COR-L47 (cell line): ENCODE results near the gene CRY1.

Experiments
- DNase-seq: peaks from one replicate; lab custom pipeline; 2025; lab: John Stamatoyannopoulos, UW

The CRY1 gene

GRCh38 chr12:107093417-107094182 is at the start of gene CRY1:
Gene CRY1, minus strand, starts transcription at chr12:107093549. Its CDS starts 588 bp downstream, at chr12:107092961.
- peak; percentile 95 for DNase-seq

GRCh38 chr12:107139787-107140186 is 46.4 kb upstream of the CRY1 start:
- no peak for DNase-seq

GRCh38 chr12:107138990-107139389 is 45.6 kb upstream of the CRY1 start:
- DNase-seq, result no peak

- no peak for DNase-seq
These were observed 41.8 kb upstream of the CRY1 start for GRCh38 chr12:107135177-107135576.

- DNase-seq, result no peak
These were observed 41.2 kb upstream of the CRY1 start for GRCh38 chr12:107134558-107134957.

- DNase-seq, result no peak
These were observed 40.1 kb upstream of the CRY1 start for GRCh38 chr12:107133462-107133861.

GRCh38 chr12:107131832-107132616 is 38.7 kb upstream of the CRY1 start:
- DNase-seq, result peak; percentile 76

GRCh38 chr12:107130830-107131611 is 37.7 kb upstream of the CRY1 start:
- DNase-seq, result peak; percentile 69

GRCh38 chr12:107129315-107129930 is 36.1 kb upstream of the CRY1 start:
- DNase-seq, result no peak

GRCh38 chr12:107127482-107128430 is 34.4 kb upstream of the CRY1 start:
- no peak for DNase-seq

GRCh38 chr12:107126796-107127481 is 33.6 kb upstream of the CRY1 start:
- peak; percentile 52 for DNase-seq

- DNase-seq, result peak; percentile 59
These were observed 32.5 kb upstream of the CRY1 start for GRCh38 chr12:107125833-107126232.

- DNase-seq, result no peak
These were observed 29.2 kb upstream of the CRY1 start for GRCh38 chr12:107122452-107122958.

- no peak for DNase-seq
These were observed 25.7 kb upstream of the CRY1 start for GRCh38 chr12:107119091-107119490.

- DNase-seq, result no peak
These were observed 25.3 kb upstream of the CRY1 start for GRCh38 chr12:107118624-107119023.

GRCh38 chr12:107115119-107115518 is 21.8 kb upstream of the CRY1 start:
- DNase-seq, result no peak

- DNase-seq, result no peak
These were observed 18.0 kb upstream of the CRY1 start for GRCh38 chr12:107111314-107111713.

- DNase-seq, result no peak
These were observed 16.7 kb upstream of the CRY1 start for GRCh38 chr12:107109726-107110719.

- no peak for DNase-seq
These were observed 15.7 kb upstream of the CRY1 start for GRCh38 chr12:107108995-107109508.
